Right lobe of liver (tissue), 6 donors: ENCODE measurements around the gene KRTAP10-1. TPM values are rescaled to one million over a fixed set of nuclear protein-coding genes. Genes with fewer than 3 reads are reported as not detected.

Experiments used
- ATAC-seq, 4 donors: fragments of 200-7000 bp; cut with Tn5 transposase; one replicate each; pipeline ENCODE4 v1.9.1; 2020; ENCODE audit warnings: mild to moderate bottlenecking in 4 of 4, moderate library complexity in 4 of 4
- DNase-seq, 3 donors: peaks; one replicate each; pipeline ENCODE4 v3.0.0-alpha.2; 2020
- H3K27ac ChIP-seq, 3 donors: fragments of 200-600 bp; one replicate each; pipeline ENCODE4 v1.8.0; 2022
- H3K27me3 ChIP-seq, 2 donors: fragments of 200-600 bp; one replicate each; pipeline ENCODE4 v1.8.0; 2022
- H3K36me3 ChIP-seq, 4 donors: fragments of 200-600 bp; sonication (generic) in 1 of 4; one replicate each; pipeline versions ENCODE4 v1.5.1 to v1.8.0; 2017 to 2022; ENCODE audit warnings: control low read depth in 1 of 4
- H3K4me1 ChIP-seq, 4 donors: fragments of 200-600 bp; sonication (generic) in 1 of 4; one replicate each; pipeline versions ENCODE4 v1.5.1 to v1.8.0; 2017 to 2022; ENCODE audit warnings: control low read depth in 1 of 4
- H3K4me3 ChIP-seq, 3 donors: fragments of 200-600 bp; one replicate each; pipeline ENCODE4 v1.8.0; 2022
- H3K9me3 ChIP-seq, 4 donors: fragments of 200-600 bp; sonication (generic) in 1 of 4; one replicate each; pipeline versions ENCODE4 v1.5.1 to v1.8.0; 2017 to 2022; ENCODE audit warnings: control low read depth in 1 of 4
- POLR2A ChIP-seq: fragments of 450-650 bp; IDR thresholded peaks from one replicate; pipeline ENCODE4 v1.6.1; 2017; ENCODE audit warnings: antibody characterized with exemption, mild to moderate bottlenecking
- WGBS: methylation state at CpG from one replicate; pipeline ENCODE4 v1.1.6; 2018; ENCODE audit warnings: low coverage, low lambda C conversion rate; ENCODE audit not compliant: insufficient coverage; ENCODE audit errors: missing lambda C conversion rate; 5-methylcytosine and 5-hydroxymethylcytosine counted together
- intact Hi-C, 2 donors: fragments of 100-400 bp; cut with DNase I; formaldehyde crosslinking; loops; one replicate each; pipeline versions ENCODE4 v1.11.2 to v1.14.1; 2022
- total RNA-seq, 6 experiments: library from RNA; depleted of rRNA in 2 of 6; stranded (reverse); fragments of >200 nt in 2 of 6; fragmentation: NEBNext Ultra II Directional in 3 of 6; extraction: Animal tissue kit (Norgen Biotek cat#: 25700) in 3 of 6; gene quantifications; one replicate each; pipeline versions ENCODE4 v1.1.0 to v1.2.4, GENCODE V29; 2016 to 2023
- TF ChIP-seq, protein P1 (sequence below), 4 donors: fragments of 200-600 bp in 3 of 4; fragments of 450-650 bp in 1 of 4; IDR thresholded peaks; one replicate each; pipeline versions ENCODE4 v1.5.1 to v1.8.0; 2016 to 2022; ENCODE audit warnings: antibody characterized with exemption in 4 of 4, mild to moderate bottlenecking in 2 of 4
- donor health status: DM: no; HTN: yes; CAD: no.
- donor health status: DM: no; HTN: no; CAD: no.
- donor health status: DM: no; HTN: no; CAD: no.
- donor health status: DM: no; HTN: yes; CAD: no.
- donor health status: DM: no; HTN: yes; CAD: no.

KRTAP10-1 gene
- total RNA-seq, 6 experiments from 2014 or later, result not detected

DNA sequence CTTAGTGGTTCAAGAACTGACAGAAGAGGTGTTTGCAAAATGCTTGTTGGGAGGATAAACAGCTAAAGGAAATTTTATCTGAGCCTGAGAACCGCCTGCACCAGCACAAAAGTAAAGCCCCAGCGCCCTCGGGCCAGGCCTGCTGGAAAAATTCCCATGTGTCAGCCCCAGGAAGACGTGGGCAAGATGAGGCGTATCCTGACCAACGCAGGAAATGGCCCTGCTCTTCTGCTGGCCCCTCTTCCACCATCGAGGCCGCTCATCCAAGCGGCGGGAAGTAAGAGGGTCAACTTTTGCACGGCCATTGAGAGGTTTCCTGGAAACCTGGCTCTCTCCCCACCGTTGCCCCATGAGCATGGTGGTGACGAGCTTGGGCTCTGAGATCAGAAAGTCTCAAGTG lies 45.0 kb downstream of the KRTAP10-1 start:
- WGBS, result 60% methylated on average over 6 of the region's 13 CpGs
- no peak for ATAC-seq
- Histone ChIP-seq H3K27ac (no peak overlapping the region), H3K36me3 (no peaks in the 10 kb centered on the region), H3K9me3 (no peaks in the 10 kb centered on the region), H3K4me3 (no peak overlapping the region), H3K4me1 (no peaks in the 10 kb centered on the region), H3K27me3 (no peaks in the 10 kb centered on the region)
- intact Hi-C loops, result no loop called here
- TF ChIP-seq, protein P1, sequence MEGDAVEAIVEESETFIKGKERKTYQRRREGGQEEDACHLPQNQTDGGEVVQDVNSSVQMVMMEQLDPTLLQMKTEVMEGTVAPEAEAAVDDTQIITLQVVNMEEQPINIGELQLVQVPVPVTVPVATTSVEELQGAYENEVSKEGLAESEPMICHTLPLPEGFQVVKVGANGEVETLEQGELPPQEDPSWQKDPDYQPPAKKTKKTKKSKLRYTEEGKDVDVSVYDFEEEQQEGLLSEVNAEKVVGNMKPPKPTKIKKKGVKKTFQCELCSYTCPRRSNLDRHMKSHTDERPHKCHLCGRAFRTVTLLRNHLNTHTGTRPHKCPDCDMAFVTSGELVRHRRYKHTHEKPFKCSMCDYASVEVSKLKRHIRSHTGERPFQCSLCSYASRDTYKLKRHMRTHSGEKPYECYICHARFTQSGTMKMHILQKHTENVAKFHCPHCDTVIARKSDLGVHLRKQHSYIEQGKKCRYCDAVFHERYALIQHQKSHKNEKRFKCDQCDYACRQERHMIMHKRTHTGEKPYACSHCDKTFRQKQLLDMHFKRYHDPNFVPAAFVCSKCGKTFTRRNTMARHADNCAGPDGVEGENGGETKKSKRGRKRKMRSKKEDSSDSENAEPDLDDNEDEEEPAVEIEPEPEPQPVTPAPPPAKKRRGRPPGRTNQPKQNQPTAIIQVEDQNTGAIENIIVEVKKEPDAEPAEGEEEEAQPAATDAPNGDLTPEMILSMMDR (IDR thresholded peaks at IDR 0.05), result no peak
- no peak for TF ChIP-seq POLR2A
- DNase-seq, result peak in 2 of 3 donors; percentile 12 to 22

DNA sequence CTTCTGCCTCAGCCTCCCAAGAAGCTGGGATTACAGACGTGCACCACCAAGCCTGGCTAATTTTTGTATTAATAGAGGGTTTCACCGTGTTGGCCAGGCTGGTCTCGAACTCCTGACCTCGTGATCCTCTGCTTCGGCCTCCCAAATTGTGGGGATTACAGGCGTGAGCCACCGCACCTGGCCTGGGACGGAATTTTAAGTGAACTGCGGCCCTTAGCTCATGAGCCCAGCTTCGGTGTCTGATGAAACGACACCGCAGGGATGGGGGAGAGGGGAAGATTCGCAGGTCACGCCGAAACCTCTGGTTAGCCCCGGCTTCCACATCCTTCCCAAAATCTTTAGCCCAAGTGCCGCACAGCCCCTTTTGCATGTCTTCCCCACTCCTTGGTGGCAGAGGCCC lies 45.6 kb downstream of the KRTAP10-1 start:
- intact Hi-C loops, result no loop called here
- H3K27ac ChIP-seq, result no peak overlapping the region
- WGBS, result 93% methylated on average over 9 of the region's 17 CpGs
- no peak for TF ChIP-seq POLR2A
- TF ChIP-seq, protein P1 (IDR thresholded peaks at IDR 0.05), result no peak
- no peak for ATAC-seq
- H3K27me3 ChIP-seq, result no peaks in the 10 kb centered on the region
- H3K4me1 ChIP-seq, result no peaks in the 10 kb centered on the region
- H3K4me3 ChIP-seq, result no peak overlapping the region
- no peaks in the 10 kb centered on the region for H3K36me3 ChIP-seq
- DNase-seq, result no peak
- no peaks in the 10 kb centered on the region for H3K9me3 ChIP-seq

DNA sequence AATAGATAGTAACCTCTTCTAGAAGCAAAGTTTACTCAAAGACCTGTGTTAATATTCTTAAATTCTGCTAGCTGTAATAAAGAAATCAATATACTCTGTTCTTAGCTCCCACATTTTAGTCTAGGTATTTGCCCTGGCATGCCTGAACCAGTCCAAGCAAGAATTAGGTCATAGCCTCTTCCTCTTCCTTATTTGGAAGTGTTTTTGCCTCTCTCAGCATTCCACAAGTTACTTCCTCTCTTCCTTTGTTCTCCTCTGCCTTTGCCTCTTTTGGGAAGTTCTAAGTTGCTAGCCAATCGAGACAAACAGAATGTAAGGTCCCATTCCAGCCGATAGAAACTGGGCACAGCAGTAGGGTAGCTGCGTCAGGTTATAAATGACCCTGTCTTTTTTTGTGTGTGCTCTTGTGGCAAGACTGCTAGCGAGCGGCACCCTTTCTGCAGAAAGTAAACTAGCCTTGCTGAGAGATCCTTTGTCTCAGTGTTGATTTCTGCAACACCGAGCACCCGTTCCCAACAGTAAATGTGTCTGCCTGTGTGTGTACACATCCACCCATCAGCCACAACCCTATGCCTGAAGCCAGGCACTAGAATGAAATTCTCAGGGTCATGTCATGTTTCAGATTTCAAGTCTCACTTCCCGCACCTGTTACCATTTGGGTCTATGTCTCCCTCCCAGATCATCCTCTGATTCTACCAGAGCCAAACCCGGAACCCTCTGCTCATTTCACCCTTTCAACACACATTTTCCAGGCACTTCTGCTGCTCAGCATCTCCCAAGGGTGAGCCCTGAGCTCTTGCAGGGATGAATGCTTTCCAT lies 47.2 kb downstream of the KRTAP10-1 start:
- H3K27me3 ChIP-seq, result no peaks in the 10 kb centered on the region
- ATAC-seq (no peak), DNase-seq (no peak)
- H3K4me3 ChIP-seq, result no peak overlapping the region
- intact Hi-C loops, result no loop called here
- 81% methylated on average over 9 of the region's 9 CpGs for WGBS
- TF ChIP-seq, protein P1 (IDR thresholded peaks at IDR 0.05), result no peak
- no peak for TF ChIP-seq POLR2A
- no peaks in the 10 kb centered on the region for H3K36me3 ChIP-seq
- H3K27ac ChIP-seq, result no peak overlapping the region
- H3K4me1 ChIP-seq, result no peaks in the 10 kb centered on the region
- no peaks in the 10 kb centered on the region for H3K9me3 ChIP-seq

DNA sequence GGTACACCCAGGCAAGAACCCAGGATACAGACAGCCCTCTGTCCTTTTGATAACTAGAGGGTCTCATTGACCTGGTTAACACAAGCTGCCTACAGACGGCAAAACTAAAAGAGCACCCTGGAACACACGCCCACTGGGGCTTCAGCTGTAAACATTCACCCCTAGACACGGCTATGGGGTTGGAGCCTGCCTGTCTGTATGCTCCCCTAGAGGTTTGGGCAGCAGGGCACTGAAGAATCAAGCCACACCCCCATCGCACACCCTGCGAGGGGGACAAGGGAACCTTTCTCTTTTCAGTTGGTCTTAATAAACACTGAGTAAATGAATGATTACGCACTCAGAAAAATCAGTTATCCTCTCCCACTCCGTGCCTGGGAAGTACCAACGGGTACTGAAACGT lies 49.2 kb downstream of the KRTAP10-1 start:
- TF ChIP-seq POLR2A, result no peak
- TF ChIP-seq, protein P1 (IDR thresholded peaks at IDR 0.05), result no peak
- Histone ChIP-seq H3K27me3 (no peaks in the 10 kb centered on the region), H3K4me3 (no peak overlapping the region), H3K9me3 (no peaks in the 10 kb centered on the region), H3K4me1 (no peaks in the 10 kb centered on the region), H3K36me3 (no peaks in the 10 kb centered on the region), H3K27ac (no peak overlapping the region)
- intact Hi-C loops, result no loop called here
- 90% methylated on average over 8 of the region's 9 CpGs for WGBS
- no peak for DNase-seq
- no peak for ATAC-seq
